Stimulated activated CD8-positive, alpha-beta memory T cell treated with anti-CD3 and anti-CD28 coated beads, Interleukin-15, amount 100 ng/mL, for 4 hours (primary cell): ENCODE data around the gene CATSPERZ.
"Not testable (repeated sequence)": the region's sequence is repeated elsewhere in the genome, so short reads cannot be mapped to it uniquely, and the experiment has no call there.

Source experiments
- DNase-seq, 2 donors: peaks; one replicate each; pipeline ENCODE4 v3.0.0-alpha.2; 2020; ENCODE audit warnings: low read depth in 2 of 2

Gene CATSPERZ

DNA sequence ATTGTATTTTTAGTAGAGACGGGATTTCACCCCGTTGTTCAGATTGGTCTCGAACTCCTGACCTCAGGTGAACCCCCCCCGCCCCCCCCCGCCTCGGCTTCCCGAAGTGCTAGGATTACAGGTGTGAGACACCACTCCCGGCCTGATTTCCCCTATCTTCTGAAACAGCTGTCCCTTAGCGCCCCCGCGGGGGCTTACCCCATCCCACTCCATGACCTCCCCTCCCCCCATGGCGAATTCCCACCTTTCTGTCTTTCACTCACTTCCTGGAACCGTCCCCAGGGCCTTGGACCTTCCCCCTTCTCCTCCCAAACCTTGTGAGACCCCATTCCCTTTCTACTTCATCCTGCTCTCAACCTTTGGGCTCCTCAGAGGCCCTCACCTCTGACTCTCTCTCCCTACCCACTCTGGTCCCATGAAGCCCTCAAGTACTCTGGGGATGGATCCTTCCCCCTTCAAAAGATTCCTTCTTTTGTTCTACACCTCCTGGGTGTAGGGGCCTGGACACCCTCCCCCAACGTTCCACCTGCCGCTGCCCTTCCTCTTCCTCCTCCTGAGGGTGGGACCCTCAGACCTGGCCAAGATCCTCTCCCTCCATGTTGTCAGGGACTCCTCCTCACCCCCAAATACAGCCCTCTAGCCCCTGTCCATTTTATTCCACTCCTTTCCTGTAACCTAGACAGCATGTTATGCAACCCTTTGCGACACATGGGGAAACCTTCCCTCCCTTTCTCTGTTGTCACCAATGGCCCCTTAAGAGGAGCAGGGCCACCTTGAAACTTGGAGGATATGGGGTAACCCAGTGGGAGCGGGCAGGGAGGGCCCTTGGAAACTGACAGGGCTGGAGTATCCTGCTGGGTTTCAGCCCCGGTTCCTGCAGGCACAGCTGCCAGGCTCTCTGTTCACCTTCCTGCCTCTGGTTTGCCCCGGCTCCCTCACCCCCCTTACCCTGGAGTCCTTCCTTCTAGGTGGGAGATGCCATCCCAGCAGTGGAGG lies 18.9 kb downstream of the CATSPERZ start:
- no peak for DNase-seq

DNA sequence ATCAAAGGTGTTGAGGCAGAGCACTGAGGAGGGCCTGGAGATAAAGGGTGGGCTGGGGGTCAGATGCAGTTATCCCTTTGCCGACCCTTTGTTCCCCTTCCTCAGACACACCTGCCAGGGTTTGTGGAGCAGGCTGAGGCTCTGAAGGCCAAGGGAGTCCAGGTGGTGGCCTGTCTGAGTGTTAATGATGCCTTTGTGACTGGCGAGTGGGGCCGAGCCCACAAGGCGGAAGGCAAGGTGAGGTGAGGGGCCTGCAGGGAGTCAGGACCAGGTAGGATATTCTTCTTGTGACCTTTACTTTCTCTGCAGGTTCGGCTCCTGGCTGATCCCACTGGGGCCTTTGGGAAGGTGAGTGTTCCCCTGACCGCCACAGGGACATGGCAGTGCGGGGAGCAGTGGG lies 20.4 kb downstream of the CATSPERZ start:
- no peak for DNase-seq

DNA sequence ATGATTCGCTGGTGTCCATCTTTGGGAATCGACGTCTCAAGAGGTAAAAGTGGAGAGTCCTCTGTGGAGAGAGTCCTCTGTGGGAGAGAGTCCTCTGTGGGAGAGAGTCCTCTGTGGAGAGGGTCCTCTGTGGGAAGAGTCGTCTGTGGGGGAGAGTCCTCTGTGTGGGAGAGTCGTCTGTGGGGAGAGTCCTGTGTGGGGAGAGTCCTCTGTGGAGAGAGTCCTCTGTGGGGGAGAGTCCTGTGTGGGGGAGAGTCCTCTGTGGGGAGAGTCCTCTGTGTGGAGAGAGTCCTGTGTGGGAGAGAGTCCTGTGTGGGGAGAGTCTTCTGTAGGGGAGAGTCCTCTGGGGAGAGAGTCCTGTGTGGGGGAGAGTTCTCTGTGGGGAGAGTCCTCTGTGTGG lies 20.9 kb downstream of the CATSPERZ start:
- DNase-seq, result no peak

DNA sequence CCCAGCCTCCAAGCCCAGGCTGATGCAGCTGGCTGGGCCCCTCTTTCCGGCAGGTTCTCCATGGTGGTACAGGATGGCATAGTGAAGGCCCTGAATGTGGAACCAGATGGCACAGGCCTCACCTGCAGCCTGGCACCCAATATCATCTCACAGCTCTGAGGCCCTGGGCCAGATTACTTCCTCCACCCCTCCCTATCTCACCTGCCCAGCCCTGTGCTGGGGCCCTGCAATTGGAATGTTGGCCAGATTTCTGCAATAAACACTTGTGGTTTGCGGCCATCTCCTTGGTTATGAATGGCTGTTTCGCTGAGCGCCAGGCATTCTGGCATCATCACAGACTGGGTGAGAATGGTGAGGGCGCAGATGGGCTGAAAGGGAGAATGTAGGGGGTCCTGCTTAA lies 21.4 kb downstream of the CATSPERZ start:
- no peak for DNase-seq

DNA sequence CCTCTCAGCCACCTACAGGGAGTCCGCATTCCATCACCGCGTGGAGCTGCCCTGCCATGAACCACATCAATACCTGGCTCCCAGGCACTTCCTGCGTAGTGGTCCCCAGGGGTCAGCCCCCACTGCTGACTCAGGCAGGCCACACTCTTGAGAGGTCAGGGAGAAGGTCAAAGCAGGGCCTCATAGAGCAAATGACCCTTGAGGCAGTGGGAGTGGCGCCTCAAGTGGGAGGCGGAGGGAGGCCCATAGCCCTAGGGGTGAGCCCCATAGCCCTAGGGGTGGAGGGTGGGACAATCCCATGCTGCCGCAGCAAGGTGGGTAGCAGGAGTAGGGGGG lies 22.7 kb downstream of the CATSPERZ start:
- no peak for DNase-seq

DNA sequence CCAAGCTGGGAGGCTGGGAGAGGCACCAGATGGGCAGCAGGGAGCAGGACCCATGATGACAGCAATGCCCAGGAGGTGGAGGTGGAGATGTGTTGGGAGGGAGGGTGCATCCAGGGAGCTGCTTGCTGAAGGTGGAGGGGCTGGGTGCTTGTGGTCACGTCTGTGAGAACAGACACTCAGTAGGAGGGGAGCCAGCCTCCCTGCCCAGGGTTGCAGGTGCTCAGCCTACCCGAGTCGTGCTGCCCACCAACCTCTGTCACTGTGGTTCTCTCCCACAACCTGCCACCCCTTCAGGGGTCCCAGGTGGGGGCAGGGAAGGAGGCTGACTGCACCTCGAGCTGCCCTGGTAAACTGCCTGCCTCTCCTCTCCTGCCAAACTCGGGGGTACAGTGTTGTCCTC lies 23.2 kb downstream of the CATSPERZ start:
- no peak for DNase-seq

DNA sequence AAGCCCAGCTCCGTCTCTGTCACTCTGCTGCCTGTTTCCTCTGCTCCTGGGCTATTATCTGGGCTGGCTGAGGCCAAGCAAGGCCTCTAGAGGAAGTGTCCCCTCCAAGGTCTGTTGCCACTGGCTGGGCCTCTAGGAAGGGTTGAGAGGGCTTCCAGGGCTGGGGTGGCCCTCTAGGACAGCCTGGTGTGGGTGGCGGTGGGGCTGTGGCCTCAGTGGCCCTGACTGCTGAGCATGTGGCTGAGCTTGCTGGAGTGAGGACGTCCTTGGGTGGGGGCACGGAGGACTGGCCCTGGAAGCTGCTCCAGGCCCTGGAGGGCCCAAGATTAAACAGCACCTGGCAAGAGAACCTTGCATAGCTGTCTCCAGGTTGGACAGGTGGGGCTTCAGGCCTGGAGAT lies 23.8 kb downstream of the CATSPERZ start:
- DNase-seq, result not testable (repeated sequence)

DNA sequence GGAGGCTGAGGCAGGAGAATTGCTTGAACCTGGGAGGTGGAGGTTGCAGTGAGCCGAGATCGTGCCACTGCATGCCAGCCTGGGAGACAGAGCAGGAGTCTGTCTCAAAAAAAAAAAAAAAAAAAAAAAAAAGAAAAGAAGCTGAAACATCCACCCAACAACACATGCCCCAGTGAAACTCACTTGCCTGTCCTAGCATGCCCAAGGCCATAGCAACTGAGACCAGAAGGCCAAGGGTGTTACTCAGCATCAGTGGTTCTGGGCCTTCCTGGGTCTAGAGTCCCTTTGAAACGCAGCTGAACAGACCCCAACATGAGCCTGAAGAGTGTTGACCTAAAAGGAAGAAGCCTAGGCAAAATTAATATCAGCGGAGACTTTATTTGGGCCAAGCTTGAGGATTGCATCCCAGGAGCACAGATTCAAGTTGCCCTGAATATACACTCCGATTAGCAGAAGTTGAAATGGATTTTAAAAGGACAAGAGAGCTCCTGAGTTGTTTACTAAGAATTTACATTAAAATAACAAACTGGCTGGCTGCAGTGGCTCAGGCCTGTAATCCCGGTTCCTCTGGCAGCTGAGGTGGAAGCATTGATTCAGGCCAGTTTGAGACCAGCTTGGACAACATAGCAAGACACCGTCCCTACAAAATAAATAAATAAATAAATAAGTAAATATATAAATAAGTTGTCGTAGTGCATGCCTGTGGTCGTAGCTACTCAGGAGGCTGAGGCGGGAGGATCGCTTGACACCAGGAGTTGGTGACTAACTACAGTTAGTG lies 24.7 kb downstream of the CATSPERZ start:
- no peak for DNase-seq

DNA sequence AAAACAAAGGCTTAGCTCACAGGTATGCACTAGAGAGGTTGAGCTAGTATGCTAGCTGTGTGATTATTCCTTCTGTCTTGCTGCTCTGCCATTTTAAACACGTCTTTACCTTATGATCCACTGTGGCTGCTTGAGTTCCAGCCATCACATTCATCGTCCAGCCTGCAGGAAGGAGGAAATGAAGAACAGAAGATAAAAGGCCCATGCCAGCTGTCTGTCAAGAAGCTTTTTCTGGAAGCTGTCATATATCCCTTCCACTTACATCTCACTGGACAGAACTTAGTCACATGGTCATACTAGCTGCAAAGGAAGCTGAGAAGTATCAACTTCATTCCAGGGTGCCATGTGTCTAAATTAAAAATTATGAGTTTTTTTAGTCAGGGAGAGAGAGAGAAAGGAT lies 27.2 kb downstream of the CATSPERZ start:
- no peak for DNase-seq

DNA sequence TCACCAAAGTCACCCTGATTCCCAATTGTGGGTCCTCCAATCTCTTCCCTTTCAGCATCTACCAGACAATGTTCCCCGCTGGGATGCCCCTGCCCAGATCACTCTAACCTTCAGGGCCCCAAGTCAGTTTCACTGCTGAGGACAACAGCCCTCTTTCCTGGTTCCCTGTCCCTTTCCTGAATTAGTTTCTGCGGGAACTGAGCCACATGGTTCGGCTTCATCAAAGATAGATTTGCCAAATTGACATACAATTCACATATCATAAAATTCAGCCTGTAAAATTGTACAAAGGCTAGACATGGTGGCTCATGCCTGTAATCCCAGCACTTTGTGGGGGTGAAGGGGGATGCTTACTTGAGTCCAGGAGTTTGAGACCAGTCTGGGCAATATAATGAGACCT lies 27.8 kb downstream of the CATSPERZ start:
- DNase-seq, result no peak

DNA sequence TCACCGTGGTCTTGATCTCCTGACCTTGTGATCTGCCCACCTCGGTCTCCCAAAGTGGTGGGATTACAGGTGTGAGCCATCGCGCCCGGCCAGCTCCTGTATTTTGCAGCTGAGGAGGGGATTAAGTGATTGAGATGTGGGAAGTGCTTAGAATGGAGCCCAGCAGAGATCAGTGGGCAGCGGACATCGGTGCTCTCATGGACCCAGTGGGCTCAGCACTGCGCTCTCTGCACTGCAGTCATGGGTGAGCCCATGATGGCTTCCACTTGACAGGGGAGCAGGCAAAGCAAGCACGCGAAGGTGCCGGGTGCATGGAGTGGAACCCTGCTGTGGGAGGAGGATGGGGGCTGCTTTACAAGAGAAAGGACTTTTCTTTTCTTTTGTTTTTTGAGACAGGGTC lies 30.7 kb downstream of the CATSPERZ start:
- no peak for DNase-seq

DNA sequence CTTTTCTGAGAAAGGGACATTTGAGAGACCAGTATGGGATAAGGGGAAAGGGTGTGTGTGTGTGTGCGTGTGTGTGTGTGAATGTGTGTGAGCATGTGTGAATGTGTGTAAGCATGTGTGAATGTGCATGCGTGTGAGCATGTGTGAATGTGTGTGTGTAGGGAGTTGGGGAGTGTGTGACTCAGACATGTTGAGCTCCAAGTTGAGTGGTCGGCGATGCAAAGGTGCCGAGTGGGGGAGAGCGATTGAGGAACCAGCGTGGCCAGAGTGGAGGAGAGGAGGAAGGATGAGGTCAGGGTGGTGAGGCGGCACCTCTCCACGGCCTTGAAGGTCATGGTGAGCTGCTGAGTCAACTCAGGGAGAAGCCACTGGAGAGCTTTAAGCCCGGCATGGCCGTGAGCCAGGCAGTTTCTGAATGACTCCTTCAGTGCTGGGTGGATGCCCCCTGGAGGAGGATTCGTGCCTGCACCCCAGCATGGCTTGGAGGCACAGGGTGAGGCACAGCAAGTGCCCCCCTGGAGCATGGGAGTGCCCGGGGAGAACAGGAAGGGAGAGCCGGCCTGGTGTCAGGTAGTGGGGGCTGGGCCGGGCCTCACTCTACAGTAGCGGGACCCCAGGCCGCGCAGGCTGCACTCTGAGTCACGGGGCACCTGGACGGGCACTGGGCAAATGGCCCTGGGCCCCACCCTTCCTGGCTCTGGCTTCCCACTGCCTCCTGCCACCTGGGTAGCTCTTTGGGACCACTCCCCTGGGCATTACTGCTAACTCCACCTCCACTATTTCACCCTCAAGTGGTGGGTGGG lies 31.6 kb downstream of the CATSPERZ start:
- peak; percentile 46 to 50 for DNase-seq

DNA sequence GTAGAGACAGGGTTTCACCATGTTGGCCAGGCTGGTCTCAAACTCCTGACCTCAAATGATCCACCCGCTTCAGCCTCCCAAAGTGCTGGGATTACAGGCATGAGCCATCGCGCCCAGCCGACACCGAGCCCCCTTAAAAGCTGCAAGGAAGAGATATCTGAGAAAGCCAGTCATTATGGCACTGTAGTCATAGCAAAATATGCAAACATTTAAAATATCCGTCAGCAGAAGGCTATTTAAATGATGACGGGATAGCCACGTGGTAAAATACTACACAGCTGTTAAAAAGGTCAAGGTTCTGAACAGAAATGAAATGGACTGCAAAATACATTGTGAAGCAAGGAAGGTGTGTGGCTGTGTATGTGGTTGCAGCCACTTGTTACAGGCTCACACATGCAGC lies 33.4 kb downstream of the CATSPERZ start:
- no peak for DNase-seq

DNA sequence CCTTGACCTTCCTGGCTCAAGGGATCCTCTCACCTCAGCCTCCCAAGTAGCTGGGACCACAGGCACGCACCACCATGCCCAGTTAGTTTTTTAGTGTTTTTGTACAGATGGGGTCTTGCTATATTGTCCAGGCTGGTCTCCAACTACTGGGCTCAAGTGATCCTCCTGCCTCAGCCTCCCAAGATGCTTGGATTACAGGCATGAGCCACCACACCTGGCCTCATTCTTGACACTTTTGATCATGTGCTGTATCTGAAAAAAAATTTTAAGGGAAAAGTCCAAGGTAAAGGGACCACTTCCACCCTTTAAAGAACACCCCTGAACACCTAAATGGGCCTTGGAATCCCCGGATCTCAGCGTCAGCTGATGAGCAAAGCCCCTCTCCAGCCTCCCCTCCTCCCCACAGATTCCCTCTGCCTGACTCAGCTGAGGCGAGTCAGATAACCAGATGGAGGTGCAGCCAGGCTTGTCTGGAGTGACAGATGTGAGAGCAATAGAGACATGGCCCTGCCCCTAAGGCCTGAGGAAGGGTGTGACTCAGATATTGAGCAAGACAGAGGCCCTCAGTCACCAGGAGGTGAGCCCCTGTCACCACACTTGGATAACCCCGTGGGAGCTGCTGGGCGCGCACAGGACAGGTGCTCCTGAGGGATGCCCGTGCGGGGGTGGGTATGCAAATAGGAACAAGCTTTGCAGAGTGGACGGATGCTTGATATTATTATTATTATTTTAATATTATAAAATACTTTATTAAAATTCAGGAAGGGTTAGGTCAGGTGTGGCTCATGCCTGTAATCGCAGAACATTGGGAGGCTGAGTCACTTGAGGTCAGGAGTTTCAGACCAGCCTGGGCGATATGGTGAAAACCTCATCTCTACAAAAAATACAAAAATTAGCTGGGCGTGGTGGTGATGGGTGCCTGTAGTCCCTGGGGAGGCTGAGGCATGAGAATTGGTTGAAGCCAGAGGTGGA lies 34.9 kb downstream of the CATSPERZ start:
- no peak for DNase-seq

DNA sequence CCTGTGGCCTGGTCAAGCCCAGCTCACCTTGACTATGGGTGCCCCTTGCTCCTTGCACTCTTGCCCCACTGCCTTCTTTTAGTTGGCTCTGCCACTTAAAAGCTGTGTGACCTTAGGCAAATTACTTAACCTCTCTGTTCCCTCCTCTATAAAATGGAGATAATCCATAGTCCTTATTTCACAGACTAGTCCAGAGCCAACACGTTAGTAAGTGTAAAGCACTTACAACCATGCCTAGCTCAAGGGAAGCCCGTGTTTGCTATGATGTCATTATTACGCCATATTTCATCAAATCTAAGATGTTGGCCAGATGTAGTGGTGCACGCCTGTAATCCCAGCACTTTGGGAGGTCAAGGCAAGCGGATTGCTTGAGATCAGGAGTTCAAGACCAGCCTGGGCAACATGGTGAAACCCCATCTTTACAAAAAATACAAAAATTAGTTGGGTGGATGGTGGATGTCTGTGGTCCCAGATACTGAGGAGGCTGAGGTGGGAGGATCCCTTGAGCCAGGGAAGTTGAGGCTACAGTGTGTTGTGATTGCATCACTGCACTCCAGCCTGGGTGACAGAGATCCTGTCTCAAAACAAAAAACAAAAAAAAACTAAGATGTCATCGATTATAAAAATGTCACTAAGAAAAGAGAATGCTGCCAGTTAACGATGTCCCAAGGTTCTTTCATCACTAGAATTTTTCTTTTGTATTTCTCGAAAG lies 37.5 kb downstream of the CATSPERZ start:
- no peak for DNase-seq

DNA sequence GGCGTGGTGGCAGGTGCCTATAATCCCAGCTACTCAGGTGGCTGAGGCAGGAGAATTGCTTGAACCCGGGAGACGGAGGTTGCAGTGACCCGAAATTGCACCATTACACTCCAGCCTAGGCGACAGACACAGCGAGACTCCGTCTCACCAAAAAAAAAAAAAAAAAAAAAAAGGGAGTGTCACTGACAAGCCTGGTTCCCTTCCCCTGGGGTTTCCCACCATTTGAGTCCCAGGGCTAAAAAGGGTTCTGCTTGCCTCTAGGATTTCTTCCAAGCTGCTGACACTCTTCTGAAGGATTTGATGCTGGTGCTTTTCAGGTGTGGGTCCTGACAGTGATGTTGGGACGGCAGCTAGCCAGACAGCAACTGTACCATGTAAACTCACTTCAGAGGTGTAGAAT lies 38.6 kb downstream of the CATSPERZ start:
- no peak for DNase-seq

DNA sequence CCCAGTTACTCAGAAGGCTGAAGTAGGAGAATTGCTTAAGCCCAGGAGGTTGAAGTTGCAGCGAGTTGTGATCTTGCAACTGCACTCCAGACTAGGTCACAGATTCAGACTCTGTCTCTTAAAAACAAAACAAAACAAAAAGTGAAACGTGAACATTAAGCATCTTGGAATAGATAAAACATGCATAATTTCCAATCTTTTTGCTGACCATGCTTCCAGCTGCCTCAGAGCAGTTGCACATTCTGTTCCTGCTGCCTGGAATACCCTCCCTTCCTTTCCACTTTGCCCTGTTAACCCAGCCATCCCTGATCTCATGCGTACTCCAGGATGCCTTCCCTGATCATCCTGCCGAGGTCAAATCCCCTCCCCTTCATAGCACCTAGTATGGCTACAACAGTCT lies 39.1 kb downstream of the CATSPERZ start:
- DNase-seq, result no peak

DNA sequence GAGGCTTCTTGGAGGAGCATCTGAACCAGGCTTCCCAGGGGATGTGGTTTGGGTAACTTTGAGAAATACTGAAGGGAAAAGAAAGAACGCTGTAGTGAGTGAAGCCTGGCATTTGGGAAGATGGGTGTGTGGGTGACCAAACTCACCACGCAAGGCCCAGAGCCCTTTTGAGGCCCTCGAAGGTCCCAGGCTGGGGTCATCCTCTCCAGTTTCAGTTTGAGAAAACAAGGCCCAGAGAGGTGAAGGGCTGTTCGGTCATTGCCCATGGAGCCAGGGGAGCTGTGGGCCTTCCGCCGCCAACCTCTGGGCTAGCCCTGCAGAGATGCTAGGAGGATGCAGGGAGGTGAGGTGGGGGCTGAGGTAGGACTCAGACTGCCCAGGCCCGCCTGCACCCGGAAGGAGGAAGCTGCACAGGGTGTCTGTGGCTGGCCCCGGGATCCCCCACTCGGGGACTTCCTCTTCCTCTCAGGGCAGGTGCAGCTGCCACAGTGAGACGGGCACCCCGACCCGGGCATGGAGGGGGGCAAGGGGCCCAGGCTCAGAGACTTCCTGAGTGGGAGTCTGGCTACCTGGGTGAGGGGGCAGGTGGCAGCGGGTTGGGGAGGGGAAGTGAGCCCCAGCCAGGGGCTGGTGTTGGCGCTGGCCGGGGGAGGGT lies 39.7 kb downstream of the CATSPERZ start, which contains the start of gene CCDC88B:
CCDC88B (plus strand) TSS at position 451 of the 655 bp plus-strand sequence; CDS start at position 514, 63 bp downstream.
- peak; percentile 70 to 74 for DNase-seq

DNA sequence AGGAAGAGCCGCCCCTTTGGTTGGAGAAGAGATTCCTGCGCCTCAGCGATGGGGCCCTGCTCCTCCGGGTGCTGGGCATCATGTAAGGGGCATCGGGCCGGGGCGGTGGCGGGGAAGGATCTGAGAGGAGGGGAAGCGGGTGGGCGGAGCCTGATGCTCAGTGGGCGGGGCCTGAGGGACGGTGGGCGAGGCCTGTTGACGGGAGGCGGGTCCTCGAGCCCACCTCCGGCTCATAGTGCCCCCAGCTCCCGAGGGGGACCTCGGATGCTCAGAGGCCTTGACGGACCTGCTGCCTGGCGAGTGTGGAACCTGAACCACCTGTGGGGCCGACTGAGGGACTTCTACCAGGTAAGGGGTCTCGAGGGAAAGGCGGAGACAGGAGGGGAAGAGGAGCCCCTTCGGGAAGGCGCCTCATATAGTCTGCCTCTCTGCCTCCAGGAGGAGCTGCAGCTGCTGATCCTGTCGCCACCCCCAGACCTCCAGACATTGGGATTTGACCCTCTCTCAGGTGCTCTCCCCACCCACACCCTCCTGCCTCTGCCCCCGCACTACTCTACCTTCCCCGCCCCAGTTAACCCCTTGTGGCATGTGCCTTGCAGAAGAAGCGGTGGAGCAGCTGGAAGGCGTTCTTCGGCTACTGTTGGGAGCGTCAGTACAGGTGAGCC lies 40.6 kb downstream of the CATSPERZ start:
- DNase-seq, result peak; percentile 58 to 60
